ENCODE data around the gene SIPA1L2. TPM values are rescaled to one million over a fixed set of nuclear protein-coding genes. Genes with fewer than 3 reads are reported as not detected.

SIPA1L2 gene
- total RNA-seq, 4 donors from 2014 or later = 2.4 to 25.1 (median 7.0) TPM

DNA sequence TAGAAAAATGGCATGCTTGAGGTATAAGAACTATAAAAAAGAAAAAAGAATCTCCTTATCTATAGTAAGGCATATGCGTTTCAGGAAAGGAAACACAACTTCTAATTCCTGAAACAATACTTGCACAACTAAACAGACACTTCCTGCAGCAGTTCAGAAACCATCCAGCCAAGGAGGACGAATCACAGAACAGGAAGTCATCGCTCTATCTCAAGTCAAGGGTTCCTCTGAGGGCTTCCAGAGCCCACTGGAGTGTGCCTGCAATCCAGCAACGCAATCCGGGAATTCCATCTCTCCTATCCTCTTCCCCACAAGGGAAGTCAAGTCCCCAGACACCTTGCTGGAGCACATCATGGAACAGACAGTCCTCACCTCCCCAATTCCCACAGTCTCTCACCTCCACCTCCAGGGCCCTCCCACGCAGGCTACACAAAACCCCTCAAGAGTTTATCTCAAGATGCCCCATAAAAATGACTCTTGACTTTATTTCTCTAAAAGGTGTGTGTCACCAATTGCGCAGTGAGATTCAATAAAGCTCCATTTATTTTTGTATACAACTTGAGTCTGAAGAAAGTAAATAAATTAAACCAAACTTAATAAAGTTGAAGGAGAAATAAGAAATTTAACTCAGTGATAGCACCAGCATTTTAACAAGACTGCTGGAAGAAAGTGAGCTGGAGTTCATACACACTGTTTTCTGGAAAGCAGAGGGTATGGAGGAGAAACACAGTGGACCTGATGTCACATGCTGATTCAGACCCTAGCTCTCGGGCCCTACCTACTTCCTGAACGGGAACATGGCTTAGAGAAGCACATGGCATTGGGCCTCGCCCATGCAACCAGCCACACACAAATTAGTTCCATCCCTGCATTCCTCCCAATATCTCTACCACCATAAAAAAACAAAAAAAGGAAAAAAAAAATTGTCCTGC, 39.9 kb downstream of the SIPA1L2 start:
- Histone ChIP-seq H3K4me3 (no peak overlapping the region), H3K27me3 (no peaks in the 10 kb centered on the region)

DNA sequence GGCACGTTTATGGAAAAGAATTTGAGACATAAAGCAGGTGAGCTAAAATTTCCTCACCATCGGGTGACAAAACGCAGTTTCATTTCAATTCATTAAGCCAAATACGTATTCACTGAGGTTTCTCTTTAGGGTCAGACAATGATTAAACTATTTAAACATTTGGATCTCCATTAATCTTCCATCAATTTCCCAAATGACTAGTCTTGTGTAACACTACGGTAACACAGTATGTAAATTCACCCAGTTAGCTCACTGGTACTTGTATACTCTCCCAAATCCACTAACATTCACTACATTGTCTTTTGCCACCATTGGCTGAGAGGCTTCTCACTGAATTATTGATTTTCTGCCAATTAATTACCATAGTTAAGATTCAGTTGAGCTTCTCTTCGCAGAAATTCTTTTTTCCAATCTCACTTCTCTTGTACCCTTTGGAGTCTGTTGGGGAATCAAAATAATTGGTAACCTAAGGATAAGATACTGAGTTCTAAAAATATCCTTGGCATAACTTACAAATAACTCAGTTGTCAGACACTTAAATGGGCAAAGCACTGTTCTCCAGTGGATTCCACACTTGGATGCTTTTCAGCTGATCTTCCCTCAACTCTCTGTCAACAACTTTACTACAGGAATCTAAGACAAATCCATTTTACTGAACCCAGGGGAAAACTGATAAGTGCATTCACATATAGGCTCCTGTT, 40.7 kb downstream of the SIPA1L2 start:
- Histone ChIP-seq H3K27ac (peak overlapping the region in 1 of 2 donors; percentile 8), H3K9me3 (no peaks in the 10 kb centered on the region), H3K4me1 (no peaks in the 10 kb centered on the region), H3K27me3 (no peaks in the 10 kb centered on the region), H3K36me3 (no peaks in the 10 kb centered on the region), H3K4me3 (no peak overlapping the region)
- DNase-seq = no peak
- TF ChIP-seq, protein P1, sequence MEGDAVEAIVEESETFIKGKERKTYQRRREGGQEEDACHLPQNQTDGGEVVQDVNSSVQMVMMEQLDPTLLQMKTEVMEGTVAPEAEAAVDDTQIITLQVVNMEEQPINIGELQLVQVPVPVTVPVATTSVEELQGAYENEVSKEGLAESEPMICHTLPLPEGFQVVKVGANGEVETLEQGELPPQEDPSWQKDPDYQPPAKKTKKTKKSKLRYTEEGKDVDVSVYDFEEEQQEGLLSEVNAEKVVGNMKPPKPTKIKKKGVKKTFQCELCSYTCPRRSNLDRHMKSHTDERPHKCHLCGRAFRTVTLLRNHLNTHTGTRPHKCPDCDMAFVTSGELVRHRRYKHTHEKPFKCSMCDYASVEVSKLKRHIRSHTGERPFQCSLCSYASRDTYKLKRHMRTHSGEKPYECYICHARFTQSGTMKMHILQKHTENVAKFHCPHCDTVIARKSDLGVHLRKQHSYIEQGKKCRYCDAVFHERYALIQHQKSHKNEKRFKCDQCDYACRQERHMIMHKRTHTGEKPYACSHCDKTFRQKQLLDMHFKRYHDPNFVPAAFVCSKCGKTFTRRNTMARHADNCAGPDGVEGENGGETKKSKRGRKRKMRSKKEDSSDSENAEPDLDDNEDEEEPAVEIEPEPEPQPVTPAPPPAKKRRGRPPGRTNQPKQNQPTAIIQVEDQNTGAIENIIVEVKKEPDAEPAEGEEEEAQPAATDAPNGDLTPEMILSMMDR (IDR thresholded peaks at IDR 0.05) = no peak
- TF ChIP-seq POLR2A (IDR thresholded peaks at IDR 0.05) = no peak
- intact Hi-C loops (cut with DNase I; ENCODE audit: low total_unique reads) = no loop called here

More for the DNA sequence above, 39.9 kb downstream of the SIPA1L2 start:
- intact Hi-C loops (cut with DNase I; ENCODE audit: low total_unique reads) = no loop called here
- Histone ChIP-seq H3K36me3 (no peaks in the 10 kb centered on the region), H3K27ac (peak overlapping the region in 1 of 2 donors; percentile 8), H3K4me1 (no peaks in the 10 kb centered on the region), H3K9me3 (no peaks in the 10 kb centered on the region)
- DNase-seq = no peak
- TF ChIP-seq POLR2A (IDR thresholded peaks at IDR 0.05) = no peak
- TF ChIP-seq, protein P1 (IDR thresholded peaks at IDR 0.05) = no peak

DNA sequence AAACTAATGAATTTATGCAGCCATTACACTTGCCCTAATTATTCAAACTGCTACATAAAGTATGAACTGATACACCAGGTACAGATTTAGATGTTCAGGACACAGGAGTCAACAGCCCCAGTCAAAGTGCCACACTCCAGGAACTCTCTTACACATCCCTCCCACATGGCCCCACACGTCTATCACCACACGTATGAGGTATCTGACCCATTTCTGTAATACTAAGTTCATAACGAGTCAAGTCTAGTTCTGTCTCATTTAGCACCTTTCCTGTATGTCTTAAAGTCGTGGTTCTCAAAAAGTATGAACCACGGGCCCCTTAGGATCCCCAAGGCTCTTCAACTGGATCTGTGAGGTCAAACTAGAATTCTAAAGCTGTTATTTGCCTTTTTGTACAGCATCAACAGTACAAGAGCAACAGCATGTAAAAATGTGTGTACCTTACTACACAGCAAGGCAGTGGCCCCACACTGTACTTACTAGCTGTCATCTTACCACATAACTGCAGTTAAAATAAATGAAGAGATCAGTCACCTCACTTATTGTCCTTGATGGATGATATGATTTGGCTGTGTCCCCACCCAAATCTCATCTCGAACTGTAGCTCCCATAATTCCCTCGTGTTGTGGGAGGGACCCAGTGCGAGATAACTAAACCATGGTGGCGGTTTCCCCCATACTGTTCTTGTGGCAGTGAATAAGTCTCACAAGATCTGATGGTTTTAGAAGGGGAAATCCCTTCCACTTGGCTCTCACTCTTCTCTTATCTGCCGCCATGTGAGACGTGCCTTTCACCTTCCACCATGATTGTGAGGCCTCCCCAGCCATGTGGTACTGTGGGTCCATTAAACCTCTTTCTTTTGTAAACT, 42.6 kb downstream of the SIPA1L2 start:
- Histone ChIP-seq H3K4me3 (no peak overlapping the region), H3K4me1 (no peaks in the 10 kb centered on the region), H3K27me3 (no peaks in the 10 kb centered on the region), H3K27ac (no peak overlapping the region), H3K36me3 (no peaks in the 10 kb centered on the region), H3K9me3 (no peaks in the 10 kb centered on the region)
- no peak for TF ChIP-seq POLR2A (IDR thresholded peaks at IDR 0.05)
- TF ChIP-seq, protein P1 (IDR thresholded peaks at IDR 0.05) = no peak
- intact Hi-C loops (cut with DNase I; ENCODE audit: low total_unique reads) = no loop called here
- no peak for DNase-seq

DNA sequence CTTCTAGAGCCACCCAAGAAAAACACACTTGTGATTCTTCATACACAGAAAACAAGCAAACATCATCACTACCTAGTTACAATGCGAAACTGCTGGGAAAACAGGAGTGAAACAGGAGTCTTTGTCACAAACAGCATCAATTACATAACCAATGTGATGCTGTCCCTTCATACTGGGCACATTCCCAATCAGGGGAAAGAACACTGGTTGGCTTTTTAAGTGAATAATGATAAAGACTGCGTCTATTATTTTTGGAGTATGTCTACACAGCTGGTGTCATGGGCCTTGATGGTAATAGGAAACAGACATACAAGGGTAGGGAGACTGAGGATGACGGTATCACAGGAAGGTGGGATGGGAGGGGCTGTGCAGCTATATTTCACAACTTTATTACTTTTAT, 43.3 kb downstream of the SIPA1L2 start:
- DNase-seq = no peak
- Histone ChIP-seq H3K27me3 (no peaks in the 10 kb centered on the region), H3K4me3 (no peak overlapping the region), H3K4me1 (no peaks in the 10 kb centered on the region), H3K9me3 (no peaks in the 10 kb centered on the region), H3K36me3 (no peaks in the 10 kb centered on the region), H3K27ac (no peak overlapping the region)
- intact Hi-C loops (cut with DNase I; ENCODE audit: low total_unique reads) = no loop called here
- no peak for TF ChIP-seq POLR2A (IDR thresholded peaks at IDR 0.05)
- TF ChIP-seq, protein P1 (IDR thresholded peaks at IDR 0.05) = no peak

Data from uterus (tissue), 4 donors.